HEK293 (cell line): ENCODE results near the gene NID2.

Experiments used
- CTCF ChIA-PET: fragments of 350-600 bp; formaldehyde crosslinking; extraction: SDS; loops from one replicate; lab custom pipeline; 2021; ENCODE audit warnings: antibody characterized with exemption; lab: Yijun Ruan, JAX
- POLR2A ChIA-PET: fragments of 300-600 bp; formaldehyde crosslinking; extraction: SDS; loops from one replicate; lab custom pipeline; 2020; ENCODE audit warnings: antibody characterized with exemption, inconsistent platforms; lab: Yijun Ruan, JAX
- H3K27ac ChIP-seq: fragments of 200-500 bp; sonication (Bioruptor generic); 2 replicates; pipeline ENCODE4 v1.5.1; 2014; ENCODE audit warnings: low read depth, low read length, control low read depth, inconsistent platforms; ENCODE audit errors: extremely low read depth
- H3K36me3 ChIP-seq, 2 experiments: fragments of 200-500 bp in 1 of 2; sonication (Bioruptor generic) in 1 of 2; 1 replicate in 1 of 2; 2 replicates in 1 of 2; pipeline ENCODE4 v1.5.1; 2014 to 2017; ENCODE audit warnings: inconsistent platforms in 2 of 2, low read length in 2 of 2; ENCODE audit not compliant: control insufficient read depth in 2 of 2, insufficient read depth in 1 of 2
- H3K4me1 ChIP-seq: fragments of 200-500 bp; sonication (Bioruptor generic); 2 replicates; pipeline ENCODE4 v1.5.1; 2014; ENCODE audit warnings: mild to moderate bottlenecking, low read length, inconsistent platforms; ENCODE audit not compliant: control insufficient read depth, insufficient read depth
- H3K4me3 ChIP-seq: 2 replicates; pipeline ENCODE4 v1.5.1; 2011; ENCODE audit warnings: low read depth, mild to moderate bottlenecking, control low read depth, low read length, moderate library complexity
- H3K9me3 ChIP-seq: fragments of 200-500 bp; sonication (Bioruptor generic); 2 replicates; pipeline ENCODE4 v1.5.1; 2014; ENCODE audit warnings: low read depth, low read length, inconsistent platforms; ENCODE audit not compliant: control insufficient read depth, insufficient read depth
- INSM2 ChIP-seq: fragments of 450-650 bp; formaldehyde crosslinking; IDR thresholded peaks from 2 replicates; pipeline ENCODE4 v1.5.1; 2016; ENCODE audit warnings: missing biosample characterization, missing genetic modification characterization
- KLF8 ChIP-seq: fragments of 450-650 bp; formaldehyde crosslinking; IDR thresholded peaks from 2 replicates; pipeline ENCODE4 v1.5.1; 2016; ENCODE audit warnings: missing biosample characterization, missing genetic modification characterization
- KLF9 ChIP-seq: fragments of 450-650 bp; formaldehyde crosslinking; IDR thresholded peaks from 2 replicates; pipeline ENCODE4 v1.5.1; 2016; ENCODE audit warnings: missing biosample characterization, missing genetic modification characterization, low read depth
- PATZ1 ChIP-seq: fragments of 450-650 bp; formaldehyde crosslinking; IDR thresholded peaks from 2 replicates; pipeline ENCODE4 v1.5.1; 2016; ENCODE audit warnings: missing biosample characterization, missing genetic modification characterization
- PRDM1 ChIP-seq: fragments of 450-650 bp; formaldehyde crosslinking; IDR thresholded peaks from 2 replicates; pipeline ENCODE4; 2016; ENCODE audit warnings: missing biosample characterization, missing genetic modification characterization
- RBAK ChIP-seq: fragments of 450-650 bp; formaldehyde crosslinking; IDR thresholded peaks from 2 replicates; pipeline ENCODE4 v1.5.1; 2016; ENCODE audit warnings: missing biosample characterization, missing genetic modification characterization
- SALL2 ChIP-seq: fragments of 450-650 bp; formaldehyde crosslinking; IDR thresholded peaks from 2 replicates; pipeline ENCODE4 v1.5.0; 2017; ENCODE audit warnings: missing biosample characterization, mild to moderate bottlenecking, missing genetic modification characterization, borderline replicate concordance
- SP2 ChIP-seq: fragments of 450-650 bp; formaldehyde crosslinking; IDR thresholded peaks from 2 replicates; pipeline ENCODE4 v1.5.1; 2016; ENCODE audit warnings: missing biosample characterization, missing genetic modification characterization
- YY1 ChIP-seq: fragments of 450-650 bp; formaldehyde crosslinking; IDR thresholded peaks from 2 replicates; pipeline ENCODE4 v1.5.1; 2018; ENCODE audit warnings: missing biosample characterization, missing genetic modification characterization
- ZBTB8A ChIP-seq: fragments of 450-650 bp; formaldehyde crosslinking; IDR thresholded peaks from 2 replicates; pipeline ENCODE4 v1.5.1; 2016; ENCODE audit warnings: missing biosample characterization, missing genetic modification characterization
- ZNF169 ChIP-seq: fragments of 450-650 bp; formaldehyde crosslinking; IDR thresholded peaks from 2 replicates; pipeline ENCODE4 v1.5.1; 2016; ENCODE audit warnings: missing biosample characterization, missing genetic modification characterization
- ZNF202 ChIP-seq: fragments of 450-650 bp; formaldehyde crosslinking; IDR thresholded peaks from 2 replicates; pipeline ENCODE4 v1.5.1; 2016; ENCODE audit warnings: missing biosample characterization, missing genetic modification characterization, borderline replicate concordance
- ZNF239 ChIP-seq: fragments of 450-650 bp; formaldehyde crosslinking; IDR thresholded peaks from 2 replicates; pipeline ENCODE4 v1.5.1; 2016; ENCODE audit warnings: missing biosample characterization, missing genetic modification characterization
- ZNF274 ChIP-seq, 2 experiments: fragments of 200-500 bp in 1 of 2; fragments of 450-650 bp in 1 of 2; sonication (Bioruptor generic) in 1 of 2; formaldehyde crosslinking in 1 of 2; IDR thresholded peaks; 2 replicates each; pipeline versions ENCODE4 v1.5.1 to v1.6.1; 2014 to 2016; ENCODE audit warnings: borderline replicate concordance in 1 of 2, inconsistent platforms in 1 of 2, low read length in 1 of 2, missing biosample characterization in 1 of 2, missing genetic modification characterization in 1 of 2
- ZNF335 ChIP-seq: fragments of 450-650 bp; formaldehyde crosslinking; conservative IDR thresholded peaks from 2 replicates; pipeline ENCODE4 v1.5.1; 2016; ENCODE audit warnings: missing biosample characterization, missing genetic modification characterization
- ZNF341 ChIP-seq: fragments of 450-650 bp; formaldehyde crosslinking; IDR thresholded peaks from 2 replicates; pipeline ENCODE4; 2016; ENCODE audit warnings: low read depth, missing biosample characterization, missing genetic modification characterization
- ZNF350 ChIP-seq: fragments of 450-650 bp; formaldehyde crosslinking; IDR thresholded peaks from 2 replicates; pipeline ENCODE4 v1.5.0; 2017; ENCODE audit warnings: missing biosample characterization, mild to moderate bottlenecking, missing genetic modification characterization
- ZNF354C ChIP-seq: fragments of 450-650 bp; formaldehyde crosslinking; IDR thresholded peaks from 2 replicates; pipeline ENCODE4 v1.5.1; 2016; ENCODE audit warnings: missing biosample characterization, missing genetic modification characterization, low read depth, borderline replicate concordance
- ZNF398 ChIP-seq: fragments of 450-650 bp; formaldehyde crosslinking; IDR thresholded peaks from 2 replicates; pipeline ENCODE4 v1.5.1; 2017; ENCODE audit warnings: missing biosample characterization, missing genetic modification characterization
- ZNF433 ChIP-seq: fragments of 450-650 bp; formaldehyde crosslinking; IDR thresholded peaks from 2 replicates; pipeline ENCODE4 v1.5.1; 2016; ENCODE audit warnings: missing biosample characterization, missing genetic modification characterization, low read depth
- ZNF544 ChIP-seq: fragments of 450-650 bp; formaldehyde crosslinking; IDR thresholded peaks from 2 replicates; pipeline ENCODE4 v1.5.0; 2017; ENCODE audit warnings: missing biosample characterization, missing genetic modification characterization
- ZNF600 ChIP-seq: fragments of 450-650 bp; formaldehyde crosslinking; IDR thresholded peaks from 2 replicates; pipeline ENCODE4 v1.5.1; 2016; ENCODE audit warnings: missing biosample characterization, missing genetic modification characterization
- ZNF629 ChIP-seq: fragments of 450-650 bp; formaldehyde crosslinking; IDR thresholded peaks from 2 replicates; pipeline ENCODE4 v1.5.1; 2017; ENCODE audit warnings: missing biosample characterization, missing genetic modification characterization
- ZNF645 ChIP-seq: fragments of 450-650 bp; formaldehyde crosslinking; IDR thresholded peaks from 2 replicates; pipeline ENCODE4; 2016; ENCODE audit warnings: missing biosample characterization, missing genetic modification characterization
- ZNF664 ChIP-seq: fragments of 450-650 bp; formaldehyde crosslinking; IDR thresholded peaks from 2 replicates; pipeline ENCODE4 v1.5.1; 2016; ENCODE audit warnings: missing biosample characterization, missing genetic modification characterization
- ZNF692 ChIP-seq: fragments of 450-650 bp; formaldehyde crosslinking; IDR thresholded peaks from 2 replicates; pipeline ENCODE4 v1.5.1; 2016; ENCODE audit warnings: missing biosample characterization, missing genetic modification characterization

Gene NID2

GRCh38 chr14:52070051-52070431 lies 1.2 kb upstream of the NID2 start:
- ChIA-PET CTCF (interaction anchor here (1.0 to 1.9 kb wide), 4 partner anchors 27 to 91 kb away, joined by 3 to 8 read pairs (median 4); no protein-coding TSS in a partner anchor), POLR2A (no interaction called here)
- Histone ChIP-seq H3K4me3 (no peak overlapping the region), H3K9me3 (no peaks in the 10 kb centered on the region), H3K36me3 (no peaks in the 10 kb centered on the region), H3K4me1 (peaks cover 5% of the 10 kb centered on the region; the same call in 1 of the 2 replicates), H3K27ac (no peak overlapping the region)
- TF ChIP-seq ZNF544 (tag by site-specific recombination) (no peak), ZNF169 (tag by site-specific recombination) (no peak), KLF9 (tag by site-specific recombination) (no peak), ZNF350 (tag by site-specific recombination) (no peak), YY1 (tag by site-specific recombination) (no peak), PRDM1 (tag by site-specific recombination) (no peak), RBAK (tag by site-specific recombination) (no peak), ZNF202 (tag by site-specific recombination) (no peak), KLF8 (tag by site-specific recombination) (no peak), ZNF354C (tag by site-specific recombination) (no peak), ZNF274 (IDR thresholded peaks at IDR 0.05; ENCODE audit: low read length) (no peak), ZNF274 (tag by site-specific recombination; IDR thresholded peaks at IDR 0.05; ENCODE audit: borderline replicate concordance) (no peak), SALL2 (tag by site-specific recombination) (no peak), ZNF433 (tag by site-specific recombination) (no peak), INSM2 (tag by site-specific recombination) (no peak), ZNF645 (no peak), ZNF692 (tag by site-specific recombination) (no peak), ZNF664 (no peak), ZNF629 (tag by site-specific recombination) (no peak)
- TF ChIP-seq, all 188 proteins: peak for 0

GRCh38 chr14:52069307-52070050 lies 620 bp upstream of the NID2 start:
- no peaks in the 10 kb centered on the region for H3K9me3 ChIP-seq
- H3K4me3 ChIP-seq: peak overlapping the region; percentile 74
- peaks cover 5% of the 10 kb centered on the region; the same call in 1 of the 2 replicates for H3K4me1 ChIP-seq
- no peaks in the 10 kb centered on the region for H3K36me3 ChIP-seq
- POLR2A ChIA-PET: interaction anchor here (1.2 to 1.5 kb wide), 3 partner anchors 12 to 74 kb away, joined by 3 to 14 read pairs (median 7); no protein-coding TSS in a partner anchor
- H3K27ac ChIP-seq: peak overlapping the region; percentile 53; the same call in 1 of the 2 replicates
- CTCF ChIA-PET: interaction anchor here (0.7 to 1.9 kb wide), 5 partner anchors 11 to 164 kb away, joined by 3 to 8 read pairs (median 5); no protein-coding TSS in a partner anchor
- TF ChIP-seq KLF9 (tag by site-specific recombination) (no peak), ZNF600 (tag by site-specific recombination) (0 out of 2 replicates have a peak, but pooled peaks have one; percentile 32), PATZ1 (tag by site-specific recombination) (peak; percentile 55), ZNF335 (tag by site-specific recombination) (peak; percentile 66; the same call in 1 of the 2 replicates), ZNF239 (tag by site-specific recombination) (no peak), ZNF341 (tag by site-specific recombination) (0 out of 2 replicates have a peak, but pooled peaks have one; percentile 11), ZNF398 (peak; percentile 61), SP2 (tag by site-specific recombination) (0 out of 2 replicates have a peak, but pooled peaks have one; percentile 5), ZBTB8A (tag by site-specific recombination) (peak; percentile 51; the same call in 1 of the 2 replicates)
